NCI-H146 treated with DMSO at 0.1 percent for 48 hours (cell line): Measurements from ENCODE around the gene LCNL1.
A peak's percentile ranks its signal among the peaks of the same experiment; 100 is the strongest.

Experiments used
- DNase-seq: peaks from one replicate; lab custom pipeline; 2025; ENCODE audit not compliant: unreplicated experiment; lab: John Stamatoyannopoulos, UW

LCNL1 gene

DNA sequence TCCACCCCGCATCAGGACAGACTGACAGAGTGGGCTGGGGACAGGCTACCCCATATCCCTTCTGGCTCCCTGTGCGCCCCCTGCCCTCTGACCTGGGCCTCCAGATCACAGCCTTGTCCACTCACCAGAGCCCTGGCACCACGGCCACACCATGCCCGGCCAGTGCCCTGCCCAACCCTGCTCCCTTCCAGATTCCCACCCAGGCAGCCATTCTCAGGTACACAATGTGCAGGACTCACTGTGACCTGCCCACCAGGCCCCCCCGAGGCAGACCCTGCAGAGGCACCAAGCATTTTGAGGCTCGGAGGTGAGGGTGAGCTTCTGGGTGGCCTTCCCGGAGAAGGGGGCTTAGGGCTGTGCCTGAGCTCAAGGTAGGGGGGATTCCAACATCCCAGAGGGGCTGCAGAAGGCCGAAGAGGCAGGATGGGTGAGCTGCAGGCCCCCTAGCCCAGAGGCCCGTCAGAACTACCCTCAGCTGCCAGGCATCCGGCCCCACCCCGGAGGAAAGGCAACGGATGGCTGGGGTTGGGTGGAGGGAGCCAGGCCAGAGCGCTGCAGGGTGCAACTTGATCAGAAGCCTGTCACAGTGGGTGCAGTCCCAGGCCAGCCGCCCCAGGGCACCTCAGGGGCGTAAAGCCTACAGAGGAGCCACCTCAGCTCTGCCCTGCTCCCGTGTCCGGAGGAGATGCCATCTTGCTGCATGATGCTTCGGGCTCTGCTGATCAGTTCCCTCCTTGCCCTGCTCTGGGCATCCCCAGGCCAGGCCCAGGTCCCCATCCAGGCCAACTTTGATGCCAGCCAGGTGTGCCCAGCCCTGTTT lies at the start of gene LCNL1:
Gene LCNL1 (plus strand): TSS at position 762 of the 820 bp plus-strand sequence. CDS start 594 bp downstream, outside the sequence.
- DNase-seq, result no peak

DNA sequence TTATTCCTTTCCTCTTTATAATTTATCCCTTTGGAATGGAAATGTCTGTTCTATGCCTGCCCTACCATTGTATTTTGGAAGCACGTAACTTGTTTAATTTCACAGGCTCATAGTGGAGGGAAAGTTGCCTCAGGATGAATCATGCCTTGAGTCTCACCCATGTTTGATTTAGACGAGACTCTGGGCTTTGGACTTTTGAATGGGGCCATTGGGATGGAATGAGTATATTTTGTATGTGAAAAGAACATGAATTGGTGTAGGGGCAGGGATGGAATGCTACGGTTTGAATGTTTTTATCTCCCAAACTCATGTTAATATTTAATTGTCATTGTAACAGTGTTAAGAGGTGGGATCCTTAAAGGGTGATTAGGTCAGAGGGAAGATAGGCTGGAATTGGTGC lies 48.5 kb upstream of the LCNL1 start:
- DNase-seq, result no peak

DNA sequence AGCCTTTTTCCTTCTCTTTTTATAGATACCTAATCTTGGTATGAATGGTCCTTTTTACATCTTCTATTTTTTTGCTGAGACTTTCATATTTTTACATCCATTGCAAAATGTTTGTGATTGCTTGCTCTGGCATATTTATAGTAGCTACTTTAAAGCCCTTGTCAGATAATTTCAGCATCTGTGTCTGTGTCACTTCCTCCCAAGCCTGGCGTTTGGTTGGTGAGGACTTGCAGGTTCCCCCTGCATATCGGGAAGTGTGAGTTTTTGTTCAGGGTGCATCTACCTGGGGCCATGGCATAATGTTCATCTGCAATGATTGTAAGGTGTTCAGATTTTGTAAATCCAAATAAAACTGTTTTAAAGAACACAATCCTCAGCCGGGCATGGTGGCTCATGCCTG lies 47.1 kb upstream of the LCNL1 start:
- DNase-seq, result no peak

- no peak for DNase-seq
Measured at GRCh38 chr9:136936645-136937170, 46.1 kb upstream of the LCNL1 start.

DNA sequence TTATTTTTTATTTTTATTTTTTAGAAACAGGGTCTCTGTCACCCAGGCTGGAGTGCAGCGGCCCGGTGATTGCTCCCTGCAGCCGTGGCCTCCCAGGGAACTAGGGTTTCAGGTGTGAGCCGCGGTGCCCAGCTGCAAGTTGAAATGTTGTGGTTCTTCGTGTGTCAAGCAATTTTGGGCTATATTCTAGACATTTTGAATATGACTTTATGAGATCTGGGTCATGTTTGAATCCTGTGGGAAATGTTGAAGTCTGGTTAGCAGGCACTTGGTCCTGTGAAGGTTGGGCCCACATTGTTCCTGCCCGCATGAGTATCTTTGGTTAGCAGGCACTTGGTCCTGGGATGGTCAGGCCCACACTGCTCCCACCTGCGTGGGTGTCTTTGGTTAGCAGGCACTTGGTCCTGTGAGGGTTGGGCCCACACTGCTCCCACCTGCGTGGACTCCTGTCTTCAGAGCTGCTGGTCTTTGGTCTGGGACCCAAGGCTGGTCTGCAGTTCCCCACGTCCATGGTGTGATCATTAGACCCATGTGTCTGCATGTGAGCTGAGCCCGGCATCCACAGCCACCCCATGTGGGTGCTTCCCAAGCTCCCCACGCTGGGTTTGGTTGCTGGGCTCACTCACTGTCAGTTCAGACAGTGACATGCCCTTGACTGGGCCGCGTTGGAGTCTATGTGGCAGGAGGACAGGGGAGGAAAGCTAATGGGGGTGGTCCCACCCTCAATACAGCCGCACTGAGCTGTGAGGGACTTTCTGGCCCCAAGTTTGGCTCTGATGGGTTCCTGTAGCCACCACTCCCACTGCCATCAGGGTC lies 45.4 kb upstream of the LCNL1 start:
- DNase-seq, result no peak

DNA sequence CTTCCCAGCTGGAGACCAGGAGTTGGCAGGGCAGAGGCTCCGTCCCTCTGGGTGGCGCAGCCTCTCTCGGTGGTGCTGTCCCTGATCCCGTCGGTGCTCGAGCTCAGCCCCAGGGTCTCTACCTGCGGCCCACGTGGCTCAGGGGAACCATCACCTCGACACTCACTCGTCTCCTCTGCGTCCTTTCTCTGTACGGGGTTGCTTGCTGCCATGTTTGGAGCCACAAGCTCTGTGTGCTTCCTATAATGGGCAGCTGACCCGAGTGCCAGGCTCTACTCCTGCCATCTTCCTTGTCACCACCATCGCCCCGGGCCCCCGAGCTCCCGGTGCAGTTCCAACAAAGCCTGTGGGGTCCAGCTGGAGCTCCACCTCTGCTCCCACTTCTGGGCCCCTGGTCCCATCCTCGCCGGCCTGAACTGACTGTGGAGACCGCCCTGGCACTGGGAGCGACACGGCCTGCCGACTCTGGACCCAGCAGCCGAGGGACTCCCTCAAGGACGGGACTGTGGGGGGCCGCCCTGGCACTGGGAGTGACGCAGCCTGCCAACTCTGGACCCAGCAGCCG lies 43.3 kb upstream of the LCNL1 start:
- no peak for DNase-seq

DNA sequence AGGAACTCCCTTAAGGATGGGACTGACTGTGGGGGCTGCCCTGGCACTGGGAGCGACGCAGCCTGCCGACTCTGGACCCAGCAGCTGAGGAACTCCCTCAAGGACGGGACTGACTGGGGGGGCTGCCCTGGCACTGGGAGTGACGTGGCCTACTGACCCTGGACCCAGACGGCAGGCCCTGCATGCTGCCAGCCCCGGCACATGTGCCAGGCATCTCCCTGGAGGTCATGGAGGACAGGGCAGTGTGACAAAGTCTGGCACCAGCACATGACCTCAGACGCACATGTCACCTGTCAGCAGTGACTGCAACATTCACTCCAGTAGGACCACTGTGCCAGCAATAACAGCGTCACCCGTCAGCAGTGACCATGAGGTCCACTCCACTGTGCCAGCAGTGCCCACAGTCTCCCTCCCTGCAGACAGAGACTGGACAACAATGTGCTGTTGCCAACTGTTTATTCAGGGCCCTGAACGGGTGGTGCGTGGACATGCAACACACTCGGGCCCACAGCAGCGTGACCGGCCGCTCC lies 42.7 kb upstream of the LCNL1 start:
- no peak for DNase-seq

GRCh38 chr9:136940526-136941230 lies 42.1 kb upstream of the LCNL1 start:
- DNase-seq, result no peak

GRCh38 chr9:136941231-136942111 lies 41.3 kb upstream of the LCNL1 start:
- DNase-seq, result no peak

- no peak for DNase-seq
Measured at GRCh38 chr9:136942112-136942880, 40.5 kb upstream of the LCNL1 start.

- DNase-seq, result no peak
Measured at GRCh38 chr9:136942881-136943230, 39.9 kb upstream of the LCNL1 start.

GRCh38 chr9:136943291-136944211 lies 39.2 kb upstream of the LCNL1 start:
- no peak for DNase-seq

DNA sequence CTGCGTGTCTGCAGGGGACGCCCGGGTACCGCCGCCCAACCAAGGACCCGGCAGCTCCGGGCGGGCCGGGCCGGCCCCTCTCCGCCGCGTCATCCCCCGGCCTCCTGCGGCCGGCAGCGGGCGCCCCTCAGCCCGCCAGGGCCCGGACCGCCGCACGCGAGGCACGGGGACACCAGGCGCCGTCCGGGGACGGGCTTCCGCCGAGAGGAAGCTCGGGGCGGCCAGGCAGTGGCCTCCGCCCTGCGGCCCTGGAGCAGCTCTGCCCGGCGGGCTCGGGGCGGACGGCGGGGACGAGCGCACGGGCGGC lies 38.6 kb upstream of the LCNL1 start:
- DNase-seq, result no peak

- DNase-seq, result peak; percentile 72
Measured at GRCh38 chr9:136944519-136945332, 38.1 kb upstream of the LCNL1 start, which contains the start of the genes C8G and FBXW5. TSS of gene C8G (plus strand) at chr9:136945243. CDS start at chr9:136945321, 78 bp downstream. TSS of gene FBXW5 (minus strand) at chr9:136944738. CDS start at chr9:136944083, 655 bp downstream.

DNA sequence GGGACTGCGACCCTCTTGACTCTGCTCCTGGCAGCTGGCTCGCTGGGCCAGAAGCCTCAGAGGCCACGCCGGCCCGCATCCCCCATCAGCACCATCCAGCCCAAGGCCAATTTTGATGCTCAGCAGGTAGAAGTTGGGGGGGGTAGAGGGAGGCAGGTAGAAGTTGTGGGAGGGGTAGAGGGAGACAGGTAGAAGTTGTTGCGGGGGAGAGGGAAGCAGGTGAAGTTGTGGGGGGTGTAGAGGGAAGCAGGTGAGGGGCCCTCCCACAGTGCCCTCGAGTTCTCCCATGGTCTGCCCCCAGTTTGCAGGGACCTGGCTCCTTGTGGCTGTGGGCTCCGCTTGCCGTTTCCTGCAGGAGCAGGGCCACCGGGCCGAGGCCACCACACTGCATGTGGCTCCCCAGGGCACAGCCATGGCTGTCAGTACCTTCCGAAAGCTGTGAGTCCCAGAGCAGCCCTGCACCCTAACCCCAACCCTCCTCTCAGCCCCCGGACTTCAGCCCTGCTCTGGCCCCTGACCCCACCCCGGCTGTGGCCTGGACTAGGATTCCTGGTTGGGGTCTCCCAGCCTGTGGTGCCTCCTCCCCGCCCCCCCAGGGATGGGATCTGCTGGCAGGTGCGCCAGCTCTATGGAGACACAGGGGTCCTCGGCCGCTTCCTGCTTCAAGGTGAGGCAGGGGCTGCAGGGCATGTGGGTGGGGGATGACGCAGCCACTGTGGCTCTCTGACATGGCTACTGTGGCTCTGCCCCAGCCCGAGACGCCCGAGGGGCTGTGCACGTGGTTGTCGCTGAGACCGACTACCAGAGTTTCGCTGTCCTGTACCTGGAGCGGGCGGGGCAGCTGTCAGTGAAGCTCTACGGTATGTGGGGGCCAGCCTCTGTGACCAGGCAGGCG lies 37.2 kb upstream of the LCNL1 start:
- no peak for DNase-seq
